Measurements from ENCODE around the gene HPRT1.

Gene HPRT1

DNA sequence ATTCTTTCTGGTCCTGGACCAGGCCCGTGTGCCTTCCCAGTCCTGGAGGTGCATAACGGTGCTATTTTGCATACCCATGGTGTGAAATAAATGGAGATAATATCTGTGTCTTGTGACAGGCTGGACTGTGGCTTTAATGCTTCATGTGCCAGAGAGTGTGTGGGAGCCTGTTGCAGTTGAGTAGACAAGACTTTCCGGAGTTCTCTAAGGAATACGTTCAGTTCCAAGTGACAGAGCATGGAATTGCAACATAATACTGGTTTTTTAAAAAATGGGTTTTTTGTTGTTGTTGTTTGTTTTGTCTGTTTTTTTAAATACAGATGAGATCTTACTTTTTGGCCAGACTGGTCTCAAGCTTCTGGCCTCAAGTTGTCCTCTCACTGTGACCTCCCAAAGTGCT lies 74.0 kb downstream of the HPRT1 start:
- no peak overlapping the region for H3K4me3 ChIP-seq (replicated peaks; ENCODE audit: low read depth, low read length)
- TF ChIP-seq, protein P1, sequence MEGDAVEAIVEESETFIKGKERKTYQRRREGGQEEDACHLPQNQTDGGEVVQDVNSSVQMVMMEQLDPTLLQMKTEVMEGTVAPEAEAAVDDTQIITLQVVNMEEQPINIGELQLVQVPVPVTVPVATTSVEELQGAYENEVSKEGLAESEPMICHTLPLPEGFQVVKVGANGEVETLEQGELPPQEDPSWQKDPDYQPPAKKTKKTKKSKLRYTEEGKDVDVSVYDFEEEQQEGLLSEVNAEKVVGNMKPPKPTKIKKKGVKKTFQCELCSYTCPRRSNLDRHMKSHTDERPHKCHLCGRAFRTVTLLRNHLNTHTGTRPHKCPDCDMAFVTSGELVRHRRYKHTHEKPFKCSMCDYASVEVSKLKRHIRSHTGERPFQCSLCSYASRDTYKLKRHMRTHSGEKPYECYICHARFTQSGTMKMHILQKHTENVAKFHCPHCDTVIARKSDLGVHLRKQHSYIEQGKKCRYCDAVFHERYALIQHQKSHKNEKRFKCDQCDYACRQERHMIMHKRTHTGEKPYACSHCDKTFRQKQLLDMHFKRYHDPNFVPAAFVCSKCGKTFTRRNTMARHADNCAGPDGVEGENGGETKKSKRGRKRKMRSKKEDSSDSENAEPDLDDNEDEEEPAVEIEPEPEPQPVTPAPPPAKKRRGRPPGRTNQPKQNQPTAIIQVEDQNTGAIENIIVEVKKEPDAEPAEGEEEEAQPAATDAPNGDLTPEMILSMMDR (IDR thresholded peaks at IDR 0.05; ENCODE audit: low read depth, low read length, missing control alignments) = no peak
- no peak for DNase-seq (ENCODE audit: extremely low read depth, low read depth)

DNA sequence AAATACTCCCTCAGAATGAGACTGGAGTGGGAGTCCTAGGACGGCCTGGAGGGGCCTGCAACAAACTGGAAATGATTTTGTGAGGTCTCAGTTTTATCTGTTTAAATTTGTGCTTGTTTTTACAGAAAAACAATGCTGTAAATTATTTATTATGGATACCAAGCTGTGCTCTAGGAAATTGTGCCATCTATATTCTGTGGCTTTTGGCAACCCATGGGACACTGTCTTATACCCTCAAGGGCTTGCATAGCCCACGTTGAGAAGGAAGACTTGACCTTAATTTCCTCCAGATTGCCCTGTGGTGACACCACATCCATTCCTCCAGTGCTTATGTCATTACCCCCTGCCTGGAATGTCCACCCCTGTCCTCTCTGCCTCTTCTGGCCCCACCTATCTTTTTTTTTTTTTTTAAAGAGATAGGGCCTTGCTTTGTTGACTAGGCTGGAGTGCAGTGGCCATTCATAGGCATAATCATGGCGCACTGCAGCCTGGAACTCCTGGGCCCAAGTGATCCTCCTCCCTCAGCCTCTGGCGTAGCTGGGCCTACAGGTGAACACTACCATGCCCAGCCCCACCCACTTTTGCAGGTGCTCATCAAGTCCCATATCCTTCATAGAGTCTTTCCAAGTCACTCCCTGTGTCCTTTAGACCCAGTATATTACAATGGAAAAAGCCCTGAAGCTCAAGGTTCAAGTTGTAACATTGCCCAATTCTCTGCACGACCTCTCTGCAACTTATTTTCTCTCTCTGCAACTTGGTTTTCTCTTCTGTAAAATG lies 77.4 kb downstream of the HPRT1 start:
- DNase-seq (ENCODE audit: extremely low read depth, low read depth) = no peak
- TF ChIP-seq, protein P1 (IDR thresholded peaks at IDR 0.05; ENCODE audit: low read depth, low read length, missing control alignments) = no peak
- H3K4me3 ChIP-seq (replicated peaks; ENCODE audit: low read depth, low read length) = no peak overlapping the region

DNA sequence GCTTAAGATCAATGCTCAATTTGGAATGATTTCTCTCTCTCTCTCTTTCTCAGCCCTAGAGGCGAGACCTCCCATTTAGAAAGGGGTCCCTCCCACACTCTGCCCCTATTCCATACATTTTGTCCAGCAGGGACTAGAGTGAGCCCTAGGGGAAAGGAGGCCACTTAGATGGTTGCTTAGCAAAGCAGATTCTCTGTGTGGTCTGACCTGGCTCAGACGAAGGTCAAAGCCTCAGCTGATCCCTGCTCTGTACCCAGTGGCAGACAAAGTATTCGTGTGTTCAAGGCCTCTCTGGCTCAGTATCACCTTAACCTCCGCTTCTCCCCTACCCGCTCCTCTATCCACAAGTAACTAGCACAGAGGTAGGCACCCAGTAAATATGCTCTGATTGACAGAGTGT lies 78.4 kb downstream of the HPRT1 start:
- no peak overlapping the region for H3K4me3 ChIP-seq (replicated peaks; ENCODE audit: low read depth, low read length)
- DNase-seq (ENCODE audit: extremely low read depth, low read depth) = no peak
- TF ChIP-seq, protein P1 (IDR thresholded peaks at IDR 0.05; ENCODE audit: low read depth, low read length, missing control alignments) = no peak

DNA sequence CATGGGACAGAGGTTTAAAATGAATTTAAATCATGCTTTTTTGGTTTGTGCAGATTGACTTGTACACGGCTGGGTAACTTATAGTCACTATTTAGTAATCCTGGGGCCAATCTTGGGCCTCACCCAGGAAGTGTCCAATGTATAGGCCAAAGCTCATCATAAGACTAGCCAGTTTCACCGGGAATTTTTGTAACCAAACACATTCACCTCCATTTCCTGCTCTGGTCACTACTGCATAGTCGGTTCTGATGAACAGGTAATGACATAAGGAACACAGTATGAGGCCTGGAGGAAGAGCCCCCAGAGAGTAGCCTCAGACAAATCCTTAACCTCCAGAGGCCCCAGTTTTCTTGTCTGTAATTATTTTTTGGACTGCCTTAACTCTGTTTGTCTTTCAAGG lies 81.9 kb downstream of the HPRT1 start:
- TF ChIP-seq, protein P1 (IDR thresholded peaks at IDR 0.05; ENCODE audit: low read depth, low read length, missing control alignments) = no peak
- no peak overlapping the region for H3K4me3 ChIP-seq (replicated peaks; ENCODE audit: low read depth, low read length)
- DNase-seq (ENCODE audit: extremely low read depth, low read depth) = no peak

DNA sequence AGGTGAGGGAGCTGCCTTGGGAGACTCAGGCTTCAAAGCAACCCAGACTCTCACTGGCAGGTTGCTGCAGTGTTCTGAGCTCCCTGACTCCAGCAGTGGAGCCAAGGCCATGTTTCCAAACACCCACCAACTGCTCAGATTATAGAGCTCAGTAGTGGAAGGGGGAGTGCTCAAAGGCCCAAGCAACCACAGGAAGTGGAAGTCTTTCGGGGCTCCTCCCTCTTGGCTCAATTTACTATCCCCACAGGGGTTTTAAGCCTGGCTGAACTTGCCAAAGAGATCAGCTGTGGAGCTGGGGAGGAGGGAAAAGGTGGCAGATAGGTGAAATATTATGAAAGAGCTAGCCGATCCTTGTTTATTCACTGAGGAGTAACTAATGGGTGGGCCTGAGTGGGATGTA lies 82.5 kb downstream of the HPRT1 start:
- no peak overlapping the region for H3K4me3 ChIP-seq (replicated peaks; ENCODE audit: low read depth, low read length)
- TF ChIP-seq, protein P1 (IDR thresholded peaks at IDR 0.05; ENCODE audit: low read depth, low read length, missing control alignments) = no peak
- no peak for DNase-seq (ENCODE audit: extremely low read depth, low read depth)

DNA sequence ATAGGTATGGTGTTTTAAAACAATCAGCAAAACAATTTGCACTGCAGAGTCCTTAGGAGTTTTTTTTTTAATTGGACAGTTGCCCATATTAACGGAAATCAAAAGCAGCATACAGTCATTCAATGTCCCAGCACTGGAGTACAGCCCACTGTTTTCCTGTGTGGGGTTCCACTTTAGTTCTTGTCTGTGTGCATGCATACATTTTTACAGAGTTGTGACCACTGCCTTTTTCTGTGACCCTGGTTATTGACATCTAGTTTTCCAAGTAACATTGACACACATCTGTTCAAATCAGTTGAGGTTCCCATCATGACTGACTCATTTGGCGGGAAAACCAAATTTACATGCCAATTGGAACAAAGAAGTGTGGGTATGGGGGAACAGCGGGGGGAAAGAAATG lies 83.3 kb downstream of the HPRT1 start:
- TF ChIP-seq, protein P1 (IDR thresholded peaks at IDR 0.05; ENCODE audit: low read depth, low read length, missing control alignments) = no peak
- no peak overlapping the region for H3K4me3 ChIP-seq (replicated peaks; ENCODE audit: low read depth, low read length)
- DNase-seq (ENCODE audit: extremely low read depth, low read depth) = no peak

DNA sequence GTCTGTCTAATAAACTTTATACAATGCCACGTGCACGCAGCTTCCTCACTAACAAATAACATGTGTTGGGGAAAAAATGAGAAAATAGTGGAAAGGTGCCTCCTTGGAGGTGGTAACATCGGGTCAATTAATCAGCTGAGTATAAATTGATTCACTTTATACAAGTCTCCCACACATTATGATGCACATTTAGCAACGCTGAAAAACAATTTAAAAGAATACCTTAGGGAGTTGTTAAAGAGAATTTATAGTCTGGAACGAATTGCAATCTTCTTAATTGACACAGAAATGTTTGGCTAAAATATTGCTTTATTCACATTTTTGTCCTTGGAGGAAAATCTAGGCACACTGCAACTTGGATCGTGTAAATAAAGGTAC lies 84.2 kb downstream of the HPRT1 start:
- TF ChIP-seq, protein P1 (IDR thresholded peaks at IDR 0.05; ENCODE audit: low read depth, low read length, missing control alignments) = no peak
- DNase-seq (ENCODE audit: extremely low read depth, low read depth) = no peak
- H3K4me3 ChIP-seq (replicated peaks; ENCODE audit: low read depth, low read length) = no peak overlapping the region
